GM12873 (cell line): Measurements from ENCODE around the gene ZNF506.

Experiments
- TF ChIP-seq, protein P1 (sequence below): IDR thresholded peaks from 2 replicates; pipeline ENCODE4 v1.5.1; 2012; ENCODE audit warnings: low read depth, mild to moderate bottlenecking, moderate library complexity, low read length, control low read depth; ENCODE audit not compliant: insufficient read depth; ENCODE audit errors: missing control alignments

The ZNF506 gene

DNA sequence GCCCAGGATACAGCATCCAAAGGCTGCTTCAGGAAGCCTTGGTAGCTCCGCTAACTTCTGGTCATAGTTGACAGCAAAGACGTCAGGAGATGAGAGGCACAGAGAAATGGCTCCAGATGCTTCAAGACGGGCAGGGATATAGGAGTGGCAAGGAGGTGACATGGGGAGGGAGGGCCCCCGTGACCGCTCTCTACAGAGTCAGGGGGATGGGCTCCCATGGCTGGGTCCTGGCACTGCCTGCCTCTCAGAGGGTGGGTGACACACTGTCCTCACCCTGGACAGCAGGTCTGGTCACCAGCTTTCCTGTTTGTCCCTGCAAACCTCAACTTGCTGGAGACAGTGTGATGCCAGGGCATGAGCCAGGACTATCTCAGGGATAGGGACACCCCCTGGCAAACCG is 78.4 kb downstream of the ZNF506 start:
- TF ChIP-seq, protein P1, sequence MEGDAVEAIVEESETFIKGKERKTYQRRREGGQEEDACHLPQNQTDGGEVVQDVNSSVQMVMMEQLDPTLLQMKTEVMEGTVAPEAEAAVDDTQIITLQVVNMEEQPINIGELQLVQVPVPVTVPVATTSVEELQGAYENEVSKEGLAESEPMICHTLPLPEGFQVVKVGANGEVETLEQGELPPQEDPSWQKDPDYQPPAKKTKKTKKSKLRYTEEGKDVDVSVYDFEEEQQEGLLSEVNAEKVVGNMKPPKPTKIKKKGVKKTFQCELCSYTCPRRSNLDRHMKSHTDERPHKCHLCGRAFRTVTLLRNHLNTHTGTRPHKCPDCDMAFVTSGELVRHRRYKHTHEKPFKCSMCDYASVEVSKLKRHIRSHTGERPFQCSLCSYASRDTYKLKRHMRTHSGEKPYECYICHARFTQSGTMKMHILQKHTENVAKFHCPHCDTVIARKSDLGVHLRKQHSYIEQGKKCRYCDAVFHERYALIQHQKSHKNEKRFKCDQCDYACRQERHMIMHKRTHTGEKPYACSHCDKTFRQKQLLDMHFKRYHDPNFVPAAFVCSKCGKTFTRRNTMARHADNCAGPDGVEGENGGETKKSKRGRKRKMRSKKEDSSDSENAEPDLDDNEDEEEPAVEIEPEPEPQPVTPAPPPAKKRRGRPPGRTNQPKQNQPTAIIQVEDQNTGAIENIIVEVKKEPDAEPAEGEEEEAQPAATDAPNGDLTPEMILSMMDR: no peak

DNA sequence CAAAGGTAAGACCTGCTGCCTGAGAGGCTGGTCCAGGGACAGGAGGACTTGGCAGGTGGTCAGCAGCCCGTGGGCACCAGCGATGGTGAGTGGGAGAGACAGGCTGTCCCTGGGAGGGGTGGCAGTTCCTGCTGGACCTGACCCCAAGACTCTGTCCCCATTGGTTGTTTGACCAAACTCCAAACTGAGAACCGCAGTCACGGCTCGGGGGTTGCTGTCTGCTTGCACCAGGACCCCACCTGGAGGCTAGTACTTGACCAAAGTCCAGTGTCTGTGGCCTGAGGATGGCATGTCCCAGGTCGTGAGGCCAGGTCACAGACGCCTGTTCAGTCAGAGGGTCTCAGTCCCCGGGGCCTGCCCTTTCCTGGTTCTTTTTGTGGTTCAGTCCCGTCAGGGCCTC is 78.8 kb downstream of the ZNF506 start:
- TF ChIP-seq, protein P1: no peak
